Heart left ventricle (tissue), 16 donors: Measurements from ENCODE around the gene NIPAL3. TPM values are rescaled to one million over a fixed set of nuclear protein-coding genes. Genes with fewer than 3 reads are reported as not detected.

Source experiments
- ATAC-seq, 4 donors: fragments of 200-7000 bp; cut with Tn5 transposase; one replicate each; pipeline ENCODE4 v1.9.1; 2020 to 2022; ENCODE audit warnings: moderate library complexity in 4 of 4, mild to moderate bottlenecking in 3 of 4, moderate number of reproducible peaks in 1 of 4
- DNase-seq, 5 donors: peaks; one replicate each; pipeline ENCODE4 v3.0.0-alpha.2; 2020
- H3K27ac ChIP-seq, 12 donors: fragments of 200-600 bp; sonication (generic) in 4 of 12; one replicate each; pipeline versions ENCODE4 v1.5.0 to v1.8.0; 2016 to 2022; ENCODE audit warnings: mild to moderate bottlenecking in 2 of 12
- H3K27me3 ChIP-seq, 9 donors: fragments of 200-600 bp; sonication (generic) in 2 of 9; one replicate each; pipeline versions ENCODE4 v1.5.1 to v1.8.0; 2016 to 2022; ENCODE audit warnings: mild to moderate bottlenecking in 3 of 9
- H3K36me3 ChIP-seq, 9 donors: fragments of 200-600 bp; sonication (generic) in 2 of 9; one replicate each; pipeline versions ENCODE4 v1.5.0 to v1.8.0; 2018 to 2022; ENCODE audit warnings: mild to moderate bottlenecking in 2 of 9
- H3K4me1 ChIP-seq, 12 donors: fragments of 200-600 bp; sonication (generic) in 4 of 12; one replicate each; pipeline versions ENCODE4 v1.5.0 to v1.8.0; 2016 to 2022; ENCODE audit warnings: mild to moderate bottlenecking in 3 of 12
- H3K4me3 ChIP-seq, 12 donors: fragments of 200-600 bp; sonication (generic) in 4 of 12; one replicate each; pipeline versions ENCODE4 v1.5.0 to v1.8.0; 2017 to 2022; ENCODE audit warnings: mild to moderate bottlenecking in 9 of 12, moderate library complexity in 4 of 12
- H3K9me3 ChIP-seq, 12 donors: fragments of 200-600 bp; sonication (generic) in 4 of 12; one replicate each; pipeline versions ENCODE4 v1.5.0 to v1.8.0; 2016 to 2022; ENCODE audit warnings: mild to moderate bottlenecking in 1 of 12
- CTCF ChIP-seq, 12 donors: fragments of 200-600 bp; sonication (generic) in 4 of 12; IDR thresholded peaks; one replicate each; pipeline versions ENCODE4 v1.5.0 to v1.8.0; 2018 to 2022; ENCODE audit warnings: antibody characterized with exemption in 12 of 12, mild to moderate bottlenecking in 5 of 12
- POLR2A ChIP-seq, 2 donors: fragments of 450-650 bp; IDR thresholded peaks; one replicate each; pipeline ENCODE4 v1.6.1; 2017; ENCODE audit warnings: antibody characterized with exemption in 2 of 2, mild to moderate bottlenecking in 2 of 2, moderate library complexity in 2 of 2
- WGBS, 4 donors: extraction: QIAGEN DNeasy Blood & Tissue Kit in 2 of 4; methylation state at CpG; one replicate each; pipeline versions ENCODE4 v1.1.5 to v1.1.7; 2013 to 2018; 5-methylcytosine and 5-hydroxymethylcytosine counted together
- intact Hi-C, 10 donors: fragments of 100-400 bp; cut with DNase I; formaldehyde crosslinking; loops; one replicate each; pipeline versions ENCODE4 v1.11.1 to v1.14.2; 2022
- polyA plus RNA-seq, 2 donors: library from polyadenylated mRNA; stranded (reverse); fragments of 200-250 nt; gene quantifications; one replicate each; pipeline ENCODE4 v1.2.3, GENCODE V29; 2013
- total RNA-seq, 9 donors: library from RNA; depleted of rRNA in 2 of 9; stranded (reverse); fragments of >200 nt in 2 of 9; fragmentation: NEBNext Ultra II Directional in 3 of 9; extraction: Animal tissue kit (Norgen Biotek cat#: 25700) in 3 of 9; gene quantifications; one replicate each; pipeline versions ENCODE4 v1.1.0 to v1.2.4, GENCODE V29; 2016 to 2023
- donor health status: ischemic (EF 13 %, LVEDD 7.1; RV severe dilation, severe dysfunction).
- donor health status: healthy with polysubstance abuse.
- donor health status: DM: no; HTN: yes; CAD: no.
- donor health status: DM: no; HTN: no; CAD: no.
- donor health status: ischemic (EF 25% LVEDD 6.9; RV normal size, moderate dysfunction).
- donor health status: ischemic (EF 25% LVEDD 5.7; RV mildly dilated, moderate dysfunction).
- donor health status: healthy.
- donor health status: DM: yes; HTN: yes; CAD: no.
- donor health status: ischemic (EF 35%, LVEDD 5.7; RV mildly dilated, moderate dysfunction).
- donor health status: nonischemic (EF 11% LVEDD 7.7; RV severe dilation, severe dysfunction).
- donor health status: DM: yes; HTN: yes; CAD: no.
- donor health status: PGD.
- donor health status: ischemic (EF 29% LVEDD 5.4; RV normal size, mild dysfunction).
- donor health status: nonischemic (EF 23%, LVEDD 6.1; RV moderate dilation, normal function).

NIPAL3 gene
- total and polyA plus RNA-seq, 11 donors: 9.8 to 48.3 (median 27.8) TPM

GRCh38 chr1:24440436-24440835 is 24.8 kb downstream of the NIPAL3 start:
- H3K27ac ChIP-seq: no peak overlapping the region

GRCh38 chr1:24441480-24441879 is 25.9 kb downstream of the NIPAL3 start:
- Histone ChIP-seq H3K9me3 (no peaks in the 10 kb centered on the region), H3K27me3 (no peaks in the 10 kb centered on the region), H3K36me3 (peaks cover 0 to 13% (median 0%) of the 10 kb centered on the region in 9 donors), H3K4me1 (peaks cover 0 to 42% (median 14%) of the 10 kb centered on the region in 12 donors), H3K27ac (no peak overlapping the region), H3K4me3 (no peak overlapping the region)
- WGBS, 4 donors: 88 to 96% (median 89%) methylated on average over 7 of the region's 7 CpGs
- no peak for ATAC-seq
- intact Hi-C loops: no loop called here
- TF ChIP-seq CTCF (IDR thresholded peaks at IDR 0.05) (no peak), POLR2A (IDR thresholded peaks at IDR 0.05) (no peak)
- no peak for DNase-seq

More at GRCh38 chr1:24440436-24440835, 24.8 kb downstream of the NIPAL3 start:
- no peak for DNase-seq
- ATAC-seq: no peak
- Histone ChIP-seq H3K27me3 (no peaks in the 10 kb centered on the region), H3K36me3 (peaks cover 0 to 13% (median 0%) of the 10 kb centered on the region in 9 donors), H3K4me1 (peaks cover 0 to 42% (median 14%) of the 10 kb centered on the region in 12 donors), H3K9me3 (no peaks in the 10 kb centered on the region), H3K4me3 (no peak overlapping the region)
- TF ChIP-seq CTCF (IDR thresholded peaks at IDR 0.05) (no peak), POLR2A (IDR thresholded peaks at IDR 0.05) (no peak)
- WGBS, 4 donors: 87 to 100% (median 92%) methylated on average over 2 of the region's 2 CpGs
- intact Hi-C loops: no loop called here

GRCh38 chr1:24441996-24442668 is 26.5 kb downstream of the NIPAL3 start:
- no peaks in the 10 kb centered on the region for H3K27me3 ChIP-seq
- peaks cover 0 to 19% (median 0%) of the 10 kb centered on the region in 9 donors for H3K36me3 ChIP-seq
- DNase-seq: no peak
- no peaks in the 10 kb centered on the region for H3K9me3 ChIP-seq
- intact Hi-C loops: no loop called here
- no peak overlapping the region for H3K4me3 ChIP-seq
- H3K4me1 ChIP-seq: peaks cover 0 to 42% (median 14%) of the 10 kb centered on the region in 12 donors
- no peak overlapping the region for H3K27ac ChIP-seq
- TF ChIP-seq POLR2A (IDR thresholded peaks at IDR 0.05) (no peak), CTCF (IDR thresholded peaks at IDR 0.05) (no peak)
- WGBS, 4 donors: 97 to 98% (median 98%) methylated on average over 14 of the region's 14 CpGs
- no peak for ATAC-seq

GRCh38 chr1:24442764-24443163 is 27.2 kb downstream of the NIPAL3 start:
- intact Hi-C loops: no loop called here
- DNase-seq: no peak
- Histone ChIP-seq H3K9me3 (no peaks in the 10 kb centered on the region), H3K27me3 (no peaks in the 10 kb centered on the region), H3K36me3 (peaks cover 0 to 19% (median 2%) of the 10 kb centered on the region in 9 donors), H3K4me1 (peaks cover 0 to 36% (median 10%) of the 10 kb centered on the region in 12 donors), H3K4me3 (no peak overlapping the region), H3K27ac (peak overlapping the region in 2 of 12 donors; percentile 20 to 22)
- TF ChIP-seq CTCF (IDR thresholded peaks at IDR 0.05) (no peak), POLR2A (IDR thresholded peaks at IDR 0.05) (no peak)
- no peak for ATAC-seq
